Measurements from ENCODE around the gene PPIA. TPM values are rescaled to one million over a fixed set of nuclear protein-coding genes. Genes with fewer than 3 reads are reported as not detected.
A peak's percentile ranks its signal among the peaks of the same experiment; 100 is the strongest.
"Not testable (repeated sequence)": the region's sequence is repeated elsewhere in the genome, so short reads cannot be mapped to it uniquely, and the experiment has no call there.

Gene PPIA
- total and polyA plus RNA-seq, 9 donors: 718 to 1,341 (median 860) TPM

- H3K27ac ChIP-seq (ENCODE audit: low read length): no peak overlapping the region
- H3K27me3 ChIP-seq (ENCODE audit: control insufficient read depth, insufficient read depth, low read length): no peaks in the 10 kb centered on the region
- H3K9me3 ChIP-seq (replicated peaks; ENCODE audit: control insufficient read depth, low read depth, low read length): peaks cover 5% of the 10 kb centered on the region
- no peak for DNase-seq
- no peaks in the 10 kb centered on the region for H3K36me3 ChIP-seq (ENCODE audit: control insufficient read depth, insufficient read depth, low read length)
- no peaks in the 10 kb centered on the region for H3K4me1 ChIP-seq (ENCODE audit: control insufficient read depth, insufficient read depth, low read length)
- no peak overlapping the region for H3K4me3 ChIP-seq (ENCODE audit: low read length)
These were observed 13.1 kb upstream of the PPIA start for GRCh38 chr7:44783407-44783806.

- H3K27ac ChIP-seq (ENCODE audit: low read length): no peak overlapping the region
- 64% methylated on average over 1 of the region's 1 CpG for WGBS (ENCODE audit: insufficient coverage)
- no peak for DNase-seq
- peaks cover 5% of the 10 kb centered on the region for H3K9me3 ChIP-seq (replicated peaks; ENCODE audit: control insufficient read depth, low read depth, low read length)
- H3K4me3 ChIP-seq (ENCODE audit: low read length): no peak overlapping the region
- no peaks in the 10 kb centered on the region for H3K36me3 ChIP-seq (ENCODE audit: control insufficient read depth, insufficient read depth, low read length)
- H3K4me1 ChIP-seq (ENCODE audit: control insufficient read depth, insufficient read depth, low read length): no peaks in the 10 kb centered on the region
- H3K27me3 ChIP-seq (ENCODE audit: control insufficient read depth, insufficient read depth, low read length): no peaks in the 10 kb centered on the region
These were observed 12.1 kb upstream of the PPIA start for GRCh38 chr7:44784364-44784763.

DNA sequence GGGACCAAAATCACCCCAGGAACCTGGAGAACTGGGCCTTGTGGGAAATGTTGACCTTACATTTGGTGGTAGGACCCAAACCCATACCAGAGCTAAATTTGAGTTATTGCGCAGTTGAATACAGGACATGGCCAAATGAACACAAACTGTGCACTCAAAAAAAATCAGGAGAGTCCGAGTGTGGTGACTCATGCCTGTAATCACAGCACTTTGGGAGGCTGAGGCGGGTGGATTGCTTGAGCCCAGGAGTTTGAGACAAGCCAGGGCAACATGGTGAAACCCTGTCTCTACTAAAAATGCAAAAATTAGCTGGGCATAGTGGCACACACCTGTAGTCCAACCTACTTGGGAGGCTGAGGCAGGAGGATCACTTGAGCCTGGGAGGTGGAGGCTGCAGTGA is 11.3 kb upstream of the PPIA start:
- not testable (repeated sequence) for H3K27ac ChIP-seq (ENCODE audit: low read length); DNase-seq; H3K4me3 ChIP-seq (ENCODE audit: low read length); H3K9me3 ChIP-seq (replicated peaks; ENCODE audit: control insufficient read depth, low read depth, low read length); H3K36me3 ChIP-seq (ENCODE audit: control insufficient read depth, insufficient read depth, low read length); H3K27me3 ChIP-seq (ENCODE audit: control insufficient read depth, insufficient read depth, low read length); H3K4me1 ChIP-seq (ENCODE audit: control insufficient read depth, insufficient read depth, low read length)
- WGBS (ENCODE audit: insufficient coverage): 88% methylated on average over 3 of the region's 3 CpGs

DNA sequence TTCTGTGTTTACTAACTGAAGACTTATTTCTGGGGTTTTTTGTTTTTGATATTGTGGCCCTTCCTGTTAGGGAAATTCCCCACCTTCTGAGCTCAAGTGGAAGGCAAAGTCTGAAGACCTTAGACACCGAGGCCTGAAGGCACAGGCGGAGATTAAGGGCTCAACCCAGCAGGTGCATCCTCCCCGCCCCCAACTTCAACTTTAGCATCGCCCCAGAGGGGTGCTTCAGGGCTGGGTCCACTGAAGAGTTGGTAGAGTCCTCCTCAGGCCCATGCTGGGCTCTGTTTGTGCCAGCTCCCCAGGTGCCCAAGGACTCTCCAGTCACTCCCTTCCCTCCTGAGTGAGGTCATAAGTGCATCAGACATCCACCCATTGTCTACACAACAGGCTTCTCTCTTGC is 9.4 kb upstream of the PPIA start:
- Histone ChIP-seq H3K4me1 (ENCODE audit: control insufficient read depth, insufficient read depth, low read length) (no peaks in the 10 kb centered on the region), H3K27me3 (ENCODE audit: control insufficient read depth, insufficient read depth, low read length) (no peaks in the 10 kb centered on the region), H3K27ac (ENCODE audit: low read length) (no peak overlapping the region), H3K4me3 (ENCODE audit: low read length) (no peak overlapping the region), H3K9me3 (replicated peaks; ENCODE audit: control insufficient read depth, low read depth, low read length) (peaks cover 5% of the 10 kb centered on the region), H3K36me3 (ENCODE audit: control insufficient read depth, insufficient read depth, low read length) (no peaks in the 10 kb centered on the region)
- 80% methylated on average over 4 of the region's 4 CpGs for WGBS (ENCODE audit: insufficient coverage)
- no peak for DNase-seq

DNA sequence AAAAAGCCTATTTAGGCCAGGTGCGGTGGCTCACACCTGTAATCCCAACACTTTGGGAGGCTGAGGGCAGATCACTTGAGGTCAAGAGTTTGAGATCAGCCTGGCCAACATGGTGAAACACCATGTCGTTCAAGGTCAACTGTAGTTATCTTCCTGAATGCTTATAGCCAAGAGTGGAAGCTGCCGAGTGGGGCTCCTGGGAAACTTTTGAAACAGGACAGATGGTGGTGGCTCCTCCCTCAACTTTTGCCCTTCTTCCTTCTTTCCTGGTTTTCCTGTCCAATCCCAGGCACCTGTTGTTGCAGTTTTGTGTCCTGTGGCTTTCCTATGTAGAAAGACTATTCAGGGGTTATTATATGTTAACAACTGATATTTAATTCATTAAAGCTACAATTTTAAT is 8.7 kb upstream of the PPIA start:
- no peak for DNase-seq
- Histone ChIP-seq H3K27ac (ENCODE audit: low read length) (no peak overlapping the region), H3K27me3 (ENCODE audit: control insufficient read depth, insufficient read depth, low read length) (no peaks in the 10 kb centered on the region), H3K4me1 (ENCODE audit: control insufficient read depth, insufficient read depth, low read length) (no peaks in the 10 kb centered on the region), H3K4me3 (ENCODE audit: low read length) (no peak overlapping the region), H3K9me3 (replicated peaks; ENCODE audit: control insufficient read depth, low read depth, low read length) (peaks cover 5% of the 10 kb centered on the region), H3K36me3 (ENCODE audit: control insufficient read depth, insufficient read depth, low read length) (no peaks in the 10 kb centered on the region)
- 90% methylated on average over 2 of the region's 3 CpGs for WGBS (ENCODE audit: insufficient coverage)

- H3K27me3 ChIP-seq (ENCODE audit: control insufficient read depth, insufficient read depth, low read length): no peaks in the 10 kb centered on the region
- H3K27ac ChIP-seq (ENCODE audit: low read length): no peak overlapping the region
- H3K9me3 ChIP-seq (replicated peaks; ENCODE audit: control insufficient read depth, low read depth, low read length): no peaks in the 10 kb centered on the region
- H3K4me1 ChIP-seq (ENCODE audit: control insufficient read depth, insufficient read depth, low read length): no peaks in the 10 kb centered on the region
- 83% methylated on average over 1 of the region's 5 CpGs for WGBS (ENCODE audit: insufficient coverage)
- H3K4me3 ChIP-seq (ENCODE audit: low read length): no peak overlapping the region
- no peaks in the 10 kb centered on the region for H3K36me3 ChIP-seq (ENCODE audit: control insufficient read depth, insufficient read depth, low read length)
- DNase-seq: no peak
These were observed 6.5 kb upstream of the PPIA start for GRCh38 chr7:44789990-44790389.

DNA sequence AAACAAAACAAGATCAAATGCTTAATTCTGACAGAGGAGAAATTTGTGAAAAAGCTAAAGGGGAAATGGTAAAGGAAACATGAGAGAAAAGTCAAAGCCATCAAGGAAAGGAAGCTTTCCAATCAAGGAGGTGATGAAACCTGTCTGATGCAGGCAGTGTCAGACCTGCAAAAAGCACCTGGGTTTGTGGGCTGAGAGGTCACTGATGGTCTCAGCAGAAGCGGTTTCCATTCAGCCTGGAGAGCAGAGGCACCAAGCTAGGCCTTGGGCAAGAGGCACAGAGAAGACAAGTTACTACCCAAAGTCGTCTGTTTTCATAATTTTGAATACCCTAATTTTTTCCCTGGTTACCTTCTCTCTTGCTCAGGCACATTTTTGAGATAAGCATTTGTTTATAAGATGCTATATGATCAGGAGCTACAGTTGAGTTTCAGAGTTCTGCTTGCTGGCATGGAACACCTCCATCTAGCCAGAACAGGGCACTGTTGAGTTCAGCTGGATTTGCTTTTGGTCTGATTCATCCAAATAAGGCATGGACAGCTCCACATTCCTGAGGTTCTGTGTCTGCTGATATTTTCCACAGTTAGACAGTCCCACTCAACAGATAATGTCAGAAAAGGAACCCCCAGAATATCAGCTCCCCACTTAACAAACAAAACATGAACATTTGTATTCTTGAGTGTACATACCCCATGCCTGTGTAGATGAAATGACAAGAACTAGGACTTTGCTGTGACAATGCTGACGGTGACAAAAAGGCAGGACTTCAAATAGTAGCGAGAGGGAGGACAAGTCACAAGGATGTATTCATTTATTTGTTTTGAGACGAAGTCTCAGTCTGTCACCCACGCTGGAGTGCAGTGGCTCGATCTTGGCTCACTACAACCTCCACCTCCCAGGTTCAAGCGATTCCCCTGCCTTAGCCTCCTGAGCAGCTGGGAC is 4.9 kb upstream of the PPIA start:
- Histone ChIP-seq H3K36me3 (ENCODE audit: control insufficient read depth, insufficient read depth, low read length) (no peaks in the 10 kb centered on the region), H3K27ac (ENCODE audit: low read length) (no peak overlapping the region), H3K4me1 (ENCODE audit: control insufficient read depth, insufficient read depth, low read length) (peaks cover 7% of the 10 kb centered on the region), H3K27me3 (ENCODE audit: control insufficient read depth, insufficient read depth, low read length) (no peaks in the 10 kb centered on the region), H3K4me3 (ENCODE audit: low read length) (no peak overlapping the region), H3K9me3 (replicated peaks; ENCODE audit: control insufficient read depth, low read depth, low read length) (no peaks in the 10 kb centered on the region)
- 86% methylated on average over 2 of the region's 8 CpGs for WGBS (ENCODE audit: insufficient coverage)
- DNase-seq: no peak

DNA sequence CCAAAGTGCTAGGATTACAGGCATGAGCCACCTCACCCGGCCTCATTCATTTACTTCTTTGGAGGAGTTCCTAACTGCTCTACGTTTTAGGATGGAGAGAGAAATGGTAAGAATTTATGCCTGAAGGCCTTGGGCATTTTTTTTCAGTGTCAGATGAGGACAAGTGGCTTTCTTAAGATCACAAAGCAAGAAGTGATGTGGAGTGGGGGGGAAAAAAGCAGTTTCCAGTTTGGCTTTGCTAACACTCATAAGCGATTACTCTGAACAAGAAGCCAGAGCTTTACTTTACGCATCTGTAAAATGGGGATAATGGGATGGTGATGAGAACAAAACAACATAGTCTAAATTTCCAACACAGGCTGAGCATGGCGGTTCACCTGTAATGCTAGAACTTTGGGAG is 2.6 kb upstream of the PPIA start:
- Histone ChIP-seq H3K9me3 (replicated peaks; ENCODE audit: control insufficient read depth, low read depth, low read length) (no peaks in the 10 kb centered on the region), H3K27ac (ENCODE audit: low read length) (no peak overlapping the region), H3K4me3 (ENCODE audit: low read length) (no peak overlapping the region), H3K36me3 (ENCODE audit: control insufficient read depth, insufficient read depth, low read length) (peaks cover 4% of the 10 kb centered on the region), H3K4me1 (ENCODE audit: control insufficient read depth, insufficient read depth, low read length) (peaks cover 14% of the 10 kb centered on the region), H3K27me3 (ENCODE audit: control insufficient read depth, insufficient read depth, low read length) (no peaks in the 10 kb centered on the region)
- WGBS (ENCODE audit: insufficient coverage): 46% methylated on average over 2 of the region's 5 CpGs
- DNase-seq: no peak

- Histone ChIP-seq H3K36me3 (ENCODE audit: control insufficient read depth, insufficient read depth, low read length) (peaks cover 5% of the 10 kb centered on the region), H3K27ac (ENCODE audit: low read length) (no peak overlapping the region), H3K4me3 (ENCODE audit: low read length) (no peak overlapping the region), H3K27me3 (ENCODE audit: control insufficient read depth, insufficient read depth, low read length) (no peaks in the 10 kb centered on the region), H3K4me1 (ENCODE audit: control insufficient read depth, insufficient read depth, low read length) (peaks cover 16% of the 10 kb centered on the region), H3K9me3 (replicated peaks; ENCODE audit: control insufficient read depth, low read depth, low read length) (no peaks in the 10 kb centered on the region)
- no peak for DNase-seq
- no CpG with 5 or more reads among the region's 3 CpGs for WGBS (ENCODE audit: insufficient coverage)
These were observed 2.1 kb upstream of the PPIA start for GRCh38 chr7:44794331-44794730.

DNA sequence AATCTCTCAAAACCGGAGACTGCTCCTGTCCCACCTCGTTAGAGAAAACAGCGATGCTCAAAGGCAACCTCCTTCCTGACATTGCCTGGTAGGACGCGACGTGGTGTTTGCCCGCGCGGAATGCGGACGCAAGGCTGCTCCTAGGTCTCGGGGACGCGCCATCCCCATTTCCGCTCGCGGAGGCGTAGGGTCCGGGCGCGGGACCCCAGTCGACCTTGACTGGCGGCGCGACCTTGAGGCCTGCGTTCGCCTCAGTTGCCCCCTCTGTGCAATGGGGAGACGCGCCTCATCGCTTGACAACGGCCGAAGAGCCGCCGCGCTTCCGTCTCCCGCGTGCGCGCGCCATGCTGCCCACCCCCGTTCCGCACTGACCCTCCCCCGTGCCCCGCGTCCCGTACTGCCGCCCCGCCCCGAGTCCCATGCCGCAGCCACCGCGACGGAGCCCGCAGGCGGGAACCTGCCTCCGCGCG is 412 bp upstream of the PPIA start:
- Histone ChIP-seq H3K27ac (ENCODE audit: low read length) (peak overlapping the region; percentile 82), H3K27me3 (ENCODE audit: control insufficient read depth, insufficient read depth, low read length) (no peaks in the 10 kb centered on the region), H3K4me3 (ENCODE audit: low read length) (peak overlapping the region; percentile 91), H3K4me1 (ENCODE audit: control insufficient read depth, insufficient read depth, low read length) (peaks cover 16% of the 10 kb centered on the region), H3K9me3 (replicated peaks; ENCODE audit: control insufficient read depth, low read depth, low read length) (no peaks in the 10 kb centered on the region), H3K36me3 (ENCODE audit: control insufficient read depth, insufficient read depth, low read length) (peaks cover 21% of the 10 kb centered on the region)
- DNase-seq: no peak
- WGBS (ENCODE audit: insufficient coverage): under 1% methylated on average over 59 of the region's 59 CpGs

Data from muscle of leg (tissue), 11 donors.